Posterior vena cava (tissue), 2 donors: ENCODE results near the gene CARD10. TPM values are rescaled to one million over a fixed set of nuclear protein-coding genes. Genes with fewer than 3 reads are reported as not detected.
"Not testable (repeated sequence)": the region's sequence is repeated elsewhere in the genome, so short reads cannot be mapped to it uniquely, and the experiment has no call there.

Experiments
- DNase-seq: peaks from one replicate; pipeline ENCODE4 v3.0.0-alpha.2; 2020; ENCODE audit warnings: low spot score
- intact Hi-C, 2 donors: fragments of 100-400 bp; cut with DNase I; formaldehyde crosslinking; loops; one replicate each; pipeline versions ENCODE4 v1.14.1 to v1.14.2; 2022 to 2023
- total RNA-seq, 2 donors: library from RNA; stranded (reverse); fragmentation: NEBNext Ultra II Directional; extraction: Animal tissue kit (Norgen Biotek cat#: 25700); gene quantifications; one replicate each; pipeline ENCODE4 v1.2.1, GENCODE V29; 2021
- donor health status: DM: yes; HTN: yes; CAD: no.
- donor health status: DM: yes; HTN: yes; CAD: no.

The CARD10 gene
- total RNA-seq, 2 donors from 2014 or later = 7.8 to 12.8 TPM

GRCh38 chr22:37534445-37534844, 15.2 kb upstream of the CARD10 start:
- intact Hi-C loops = no loop called here
- no peak for DNase-seq

- intact Hi-C loops = no loop called here
- DNase-seq = no peak
Measured at GRCh38 chr22:37533995-37534394, 14.8 kb upstream of the CARD10 start.

GRCh38 chr22:37529652-37530345, 10.6 kb upstream of the CARD10 start:
- no peak for DNase-seq
- intact Hi-C loops = no loop called here

GRCh38 chr22:37527952-37528351, 8.7 kb upstream of the CARD10 start:
- DNase-seq, intact Hi-C loops: not testable (repeated sequence)

GRCh38 chr22:37527081-37527752, 8.0 kb upstream of the CARD10 start:
- DNase-seq, intact Hi-C loops: not testable (repeated sequence)

GRCh38 chr22:37526376-37526775, 7.2 kb upstream of the CARD10 start:
- intact Hi-C loops = no loop called here
- DNase-seq = no peak

GRCh38 chr22:37525746-37526350, 6.6 kb upstream of the CARD10 start:
- no peak for DNase-seq
- intact Hi-C loops = no loop called here

GRCh38 chr22:37525073-37525745, 6.0 kb upstream of the CARD10 start:
- intact Hi-C loops = no loop called here
- DNase-seq = no peak

- intact Hi-C loops = no loop called here
Measured at GRCh38 chr22:37522482-37522881, 3.3 kb upstream of the CARD10 start.

GRCh38 chr22:37521236-37521739, 2.1 kb upstream of the CARD10 start:
- DNase-seq = no peak
- intact Hi-C loops = no loop called here

More at GRCh38 chr22:37522482-37522881, 3.3 kb upstream of the CARD10 start:
- no peak for DNase-seq

- no peak for DNase-seq
- intact Hi-C loops = no loop called here
Measured at GRCh38 chr22:37520776-37521191, 1.6 kb upstream of the CARD10 start.

GRCh38 chr22:37518509-37519267, 527 bp downstream of the CARD10 start:
- intact Hi-C loops = no loop called here
- DNase-seq = no peak

- intact Hi-C loops = no loop called here
- no peak for DNase-seq
Measured at GRCh38 chr22:37517826-37518450, 1.3 kb downstream of the CARD10 start.

- intact Hi-C loops = no loop called here
- no peak for DNase-seq
Measured at GRCh38 chr22:37516456-37516855, 2.8 kb downstream of the CARD10 start.

- no peak for DNase-seq
- intact Hi-C loops = no loop called here
Measured at GRCh38 chr22:37515901-37516300, 3.3 kb downstream of the CARD10 start.

GRCh38 chr22:37514526-37515051, 4.6 kb downstream of the CARD10 start:
- intact Hi-C loops = no loop called here
- no peak for DNase-seq

GRCh38 chr22:37511395-37512104, 7.7 kb downstream of the CARD10 start:
- no peak for DNase-seq
- intact Hi-C loops = no loop called here

GRCh38 chr22:37510091-37510490, 9.1 kb downstream of the CARD10 start:
- DNase-seq = no peak
- intact Hi-C loops = no loop called here
